Mammary epithelial cell (primary cell): ENCODE data around the gene GABARAPL1.

ENCODE experiments used
- EZH2 ChIP-seq: IDR thresholded peaks from 2 replicates; pipeline ENCODE4 v1.6.1; 2012; ENCODE audit warnings: low read length, inconsistent platforms, borderline replicate concordance
- TF ChIP-seq, protein P1 (sequence below), 2 donors: IDR thresholded peaks in 1 of 2; conservative IDR thresholded peaks in 1 of 2; 2 replicates each; pipeline ENCODE4 v1.5.1; 2011 to 2012; ENCODE audit warnings: inconsistent platforms in 2 of 2, low read length in 2 of 2, mild to moderate bottlenecking in 2 of 2, control low read depth in 1 of 2, low read depth in 1 of 2; ENCODE audit not compliant: insufficient read depth in 1 of 2; ENCODE audit errors: extremely low read depth in 1 of 2

DNA sequence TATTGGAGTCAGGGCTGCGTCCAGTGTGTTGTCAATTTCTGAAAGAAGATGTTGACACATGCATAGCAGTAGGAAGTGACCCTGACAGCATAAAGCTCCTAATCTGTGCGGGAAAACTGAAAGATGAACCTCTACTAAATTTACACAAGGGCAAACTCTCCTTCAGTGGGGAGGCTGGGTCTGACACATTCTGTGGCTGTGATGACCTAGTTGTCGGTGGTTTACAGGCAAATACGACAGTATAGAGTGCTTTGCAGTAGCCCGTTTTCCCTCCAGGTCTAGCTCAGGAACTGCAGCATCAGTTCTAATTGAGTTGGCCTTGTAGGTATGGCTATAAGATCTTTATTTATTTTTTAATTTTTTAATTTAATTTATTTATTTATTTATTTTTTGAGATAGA is 14.8 kb upstream of the GABARAPL1 start:
- TF ChIP-seq, protein P1, sequence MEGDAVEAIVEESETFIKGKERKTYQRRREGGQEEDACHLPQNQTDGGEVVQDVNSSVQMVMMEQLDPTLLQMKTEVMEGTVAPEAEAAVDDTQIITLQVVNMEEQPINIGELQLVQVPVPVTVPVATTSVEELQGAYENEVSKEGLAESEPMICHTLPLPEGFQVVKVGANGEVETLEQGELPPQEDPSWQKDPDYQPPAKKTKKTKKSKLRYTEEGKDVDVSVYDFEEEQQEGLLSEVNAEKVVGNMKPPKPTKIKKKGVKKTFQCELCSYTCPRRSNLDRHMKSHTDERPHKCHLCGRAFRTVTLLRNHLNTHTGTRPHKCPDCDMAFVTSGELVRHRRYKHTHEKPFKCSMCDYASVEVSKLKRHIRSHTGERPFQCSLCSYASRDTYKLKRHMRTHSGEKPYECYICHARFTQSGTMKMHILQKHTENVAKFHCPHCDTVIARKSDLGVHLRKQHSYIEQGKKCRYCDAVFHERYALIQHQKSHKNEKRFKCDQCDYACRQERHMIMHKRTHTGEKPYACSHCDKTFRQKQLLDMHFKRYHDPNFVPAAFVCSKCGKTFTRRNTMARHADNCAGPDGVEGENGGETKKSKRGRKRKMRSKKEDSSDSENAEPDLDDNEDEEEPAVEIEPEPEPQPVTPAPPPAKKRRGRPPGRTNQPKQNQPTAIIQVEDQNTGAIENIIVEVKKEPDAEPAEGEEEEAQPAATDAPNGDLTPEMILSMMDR (conservative IDR thresholded peaks at IDR 0.05 in 1 of 2, IDR thresholded peaks at IDR 0.05 in 1 of 2; ENCODE audit: extremely low read depth in 1 of 2, insufficient read depth in 1 of 2, low read depth in 1 of 2, low read length in 2 of 2): no peak
- no peak for TF ChIP-seq EZH2
